Heart right ventricle (tissue), 16 donors: ENCODE results near the gene RBM45. TPM values are rescaled to one million over a fixed set of nuclear protein-coding genes. Genes with fewer than 3 reads are reported as not detected.

ENCODE experiments used
- ATAC-seq, 8 donors: fragments of 200-7000 bp; cut with Tn5 transposase; one replicate each; pipeline ENCODE4 v1.9.1; 2020; ENCODE audit warnings: mild to moderate bottlenecking in 8 of 8, moderate library complexity in 8 of 8, moderate number of reproducible peaks in 1 of 8
- DNase-seq, 2 donors: peaks; one replicate each; pipeline ENCODE4 v3.0.0-alpha.2; 2020
- H3K27ac ChIP-seq, 10 donors: fragments of 200-600 bp; sonication (generic) in 2 of 10; one replicate each; pipeline versions ENCODE4 v1.5.0 to v1.8.0; 2020 to 2022; ENCODE audit warnings: mild to moderate bottlenecking in 3 of 10
- H3K27me3 ChIP-seq, 7 donors: fragments of 200-600 bp; one replicate each; pipeline ENCODE4 v1.8.0; 2021 to 2022; ENCODE audit warnings: mild to moderate bottlenecking in 2 of 7
- H3K36me3 ChIP-seq, 9 donors: fragments of 200-600 bp; sonication (generic) in 1 of 9; one replicate each; pipeline versions ENCODE4 v1.5.0 to v1.8.0; 2020 to 2022; ENCODE audit warnings: mild to moderate bottlenecking in 2 of 9
- H3K4me1 ChIP-seq, 9 donors: fragments of 200-600 bp; sonication (generic) in 1 of 9; one replicate each; pipeline versions ENCODE4 v1.5.0 to v1.8.0; 2020 to 2022; ENCODE audit warnings: mild to moderate bottlenecking in 4 of 9
- H3K4me3 ChIP-seq, 10 donors: fragments of 200-600 bp; sonication (generic) in 2 of 10; one replicate each; pipeline versions ENCODE4 v1.5.0 to v1.8.0; 2020 to 2022; ENCODE audit warnings: mild to moderate bottlenecking in 7 of 10, moderate library complexity in 2 of 10
- H3K9me3 ChIP-seq, 11 donors: fragments of 200-600 bp in 10 of 11; sonication (generic) in 2 of 11; one replicate each; pipeline versions ENCODE4 v1.5.0 to v1.8.0; 2013 to 2022; ENCODE audit warnings: mild to moderate bottlenecking in 2 of 11, control low read depth in 1 of 11, moderate library complexity in 1 of 11
- WGBS, 2 donors: extraction: QIAGEN DNeasy Blood & Tissue Kit; methylation state at CpG; one replicate each; pipeline ENCODE4 v1.1.7; 2013; ENCODE audit warnings: inconsistent platforms in 1 of 2; 5-methylcytosine and 5-hydroxymethylcytosine counted together
- intact Hi-C, 10 donors: fragments of 100-400 bp; cut with DNase I; formaldehyde crosslinking; loops; one replicate each; pipeline versions ENCODE4 v1.11.1 to v1.14.2; 2022
- polyA plus RNA-seq, 2 donors: library from polyadenylated mRNA; stranded (reverse); fragments of 200-250 nt; gene quantifications; one replicate each; pipeline ENCODE4 v1.2.3, GENCODE V29; 2013
- total RNA-seq, 10 donors: library from RNA; stranded (reverse); fragmentation: NEBNext Ultra II Directional in 3 of 10; extraction: Animal tissue kit (Norgen Biotek cat#: 25700) in 3 of 10; gene quantifications; one replicate each; pipeline versions ENCODE4 v1.2.1 to v1.2.4, GENCODE V29; 2021 to 2023
- TF ChIP-seq, protein P1 (sequence below), 9 donors: fragments of 200-600 bp; sonication (generic) in 2 of 9; IDR thresholded peaks; one replicate each; pipeline versions ENCODE4 v1.5.0 to v1.8.0; 2021 to 2022; ENCODE audit warnings: antibody characterized with exemption in 9 of 9, mild to moderate bottlenecking in 5 of 9, moderate library complexity in 1 of 9
- donor health status: Arrhythmogenic right ventricular cardiomyopathy.
- donor health status: ischemic (EF 13 %, LVEDD 7.1; RV severe dilation, severe dysfunction).
- donor health status: healthy with polysubstance abuse.
- donor health status: DM: no; HTN: yes; CAD: no.
- donor health status: DM: no; HTN: no; CAD: no.
- donor health status: ischemic (EF 25% LVEDD 6.9; RV normal size, moderate dysfunction).
- donor health status: ischemic (EF 25% LVEDD 5.7; RV mildly dilated, moderate dysfunction).
- donor health status: healthy.
- donor health status: DM: yes; HTN: yes; CAD: no.
- donor health status: Ischemic cardiomyopathy.
- donor health status: ischemic (EF 35%, LVEDD 5.7; RV mildly dilated, moderate dysfunction).
- donor health status: nonischemic (EF 11% LVEDD 7.7; RV severe dilation, severe dysfunction).
- donor health status: DM: yes; HTN: yes; CAD: no.
- donor health status: PGD.
- donor health status: ischemic (EF 29% LVEDD 5.4; RV normal size, mild dysfunction).
- donor health status: nonischemic (EF 23%, LVEDD 6.1; RV moderate dilation, normal function).

RBM45 gene
- total and polyA plus RNA-seq, 12 donors = 4.4 to 13.7 (median 5.9) TPM

GRCh38 chr2:178142274-178143065 is 30.2 kb downstream of the RBM45 start:
- 80 to 87% methylated on average over 5 of the region's 5 CpGs for WGBS, 2 donors
- peaks cover 0 to 16% (median 3%) of the 10 kb centered on the region in 7 donors for H3K27me3 ChIP-seq
- no peak overlapping the region for H3K4me3 ChIP-seq
- H3K9me3 ChIP-seq = no peaks in the 10 kb centered on the region
- intact Hi-C loops = no loop called here
- DNase-seq (no peak), ATAC-seq (no peak)
- no peaks in the 10 kb centered on the region for H3K4me1 ChIP-seq
- TF ChIP-seq, protein P1, sequence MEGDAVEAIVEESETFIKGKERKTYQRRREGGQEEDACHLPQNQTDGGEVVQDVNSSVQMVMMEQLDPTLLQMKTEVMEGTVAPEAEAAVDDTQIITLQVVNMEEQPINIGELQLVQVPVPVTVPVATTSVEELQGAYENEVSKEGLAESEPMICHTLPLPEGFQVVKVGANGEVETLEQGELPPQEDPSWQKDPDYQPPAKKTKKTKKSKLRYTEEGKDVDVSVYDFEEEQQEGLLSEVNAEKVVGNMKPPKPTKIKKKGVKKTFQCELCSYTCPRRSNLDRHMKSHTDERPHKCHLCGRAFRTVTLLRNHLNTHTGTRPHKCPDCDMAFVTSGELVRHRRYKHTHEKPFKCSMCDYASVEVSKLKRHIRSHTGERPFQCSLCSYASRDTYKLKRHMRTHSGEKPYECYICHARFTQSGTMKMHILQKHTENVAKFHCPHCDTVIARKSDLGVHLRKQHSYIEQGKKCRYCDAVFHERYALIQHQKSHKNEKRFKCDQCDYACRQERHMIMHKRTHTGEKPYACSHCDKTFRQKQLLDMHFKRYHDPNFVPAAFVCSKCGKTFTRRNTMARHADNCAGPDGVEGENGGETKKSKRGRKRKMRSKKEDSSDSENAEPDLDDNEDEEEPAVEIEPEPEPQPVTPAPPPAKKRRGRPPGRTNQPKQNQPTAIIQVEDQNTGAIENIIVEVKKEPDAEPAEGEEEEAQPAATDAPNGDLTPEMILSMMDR (IDR thresholded peaks at IDR 0.05) = no peak
- H3K27ac ChIP-seq = no peak overlapping the region
- peaks cover 0 to 2% (median 0%) of the 10 kb centered on the region in 9 donors for H3K36me3 ChIP-seq

DNA sequence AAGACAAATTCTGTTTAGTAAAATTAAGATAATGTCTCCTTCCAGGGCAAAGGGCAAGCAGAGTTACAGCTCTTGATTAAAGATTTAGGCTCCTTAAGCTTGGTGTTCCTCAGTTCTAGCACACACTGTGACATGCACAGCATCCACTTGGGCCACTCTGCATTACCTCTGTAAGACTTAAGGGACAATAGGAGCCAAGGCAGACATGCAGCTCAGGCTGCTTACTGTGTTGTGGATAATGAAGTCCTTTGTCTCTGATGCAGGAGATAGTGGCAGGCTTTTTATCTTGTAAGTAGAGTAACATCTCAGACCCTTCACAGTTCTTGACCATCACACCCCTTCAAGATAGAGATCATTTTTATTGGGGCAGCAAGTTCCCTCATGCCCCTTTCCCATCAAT is 31.2 kb downstream of the RBM45 start:
- DNase-seq (no peak), ATAC-seq (no peak)
- no peak overlapping the region for H3K27ac ChIP-seq
- intact Hi-C loops = no loop called here
- no peaks in the 10 kb centered on the region for H3K9me3 ChIP-seq
- TF ChIP-seq, protein P1 (IDR thresholded peaks at IDR 0.05) = no peak
- H3K27me3 ChIP-seq = peaks cover 0 to 25% (median 6%) of the 10 kb centered on the region in 7 donors
- H3K4me3 ChIP-seq = no peak overlapping the region
- H3K4me1 ChIP-seq = no peaks in the 10 kb centered on the region
- no peaks in the 10 kb centered on the region for H3K36me3 ChIP-seq

DNA sequence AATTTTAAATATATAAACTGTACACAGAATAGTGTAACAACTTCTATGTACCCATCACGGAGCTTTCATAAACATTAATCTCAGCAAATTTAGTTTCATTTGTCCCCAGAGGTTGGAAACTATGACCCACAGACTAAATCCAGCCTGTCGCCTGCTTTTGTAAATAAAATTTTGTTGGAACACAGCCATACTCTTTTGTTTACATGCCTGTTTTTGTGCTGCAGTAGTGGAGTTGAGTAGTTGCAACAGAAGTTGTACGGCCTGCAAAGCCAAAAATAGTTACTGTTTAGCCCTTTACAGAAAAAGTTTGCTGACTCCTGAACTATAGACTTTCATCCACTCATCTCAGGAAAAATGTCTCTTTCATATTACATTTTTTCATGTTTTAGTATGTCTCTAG is 39.8 kb downstream of the RBM45 start:
- DNase-seq (peak in 1 of 2 donors; percentile 8), ATAC-seq (peak in 7 of 8 donors; percentile 47 to 81 (median 56))
- intact Hi-C loops = no loop called here
- Histone ChIP-seq H3K27ac (no peak overlapping the region), H3K4me3 (no peak overlapping the region), H3K4me1 (no peaks in the 10 kb centered on the region), H3K9me3 (peaks cover 0 to 7% (median 0%) of the 10 kb centered on the region in 11 donors), H3K36me3 (no peaks in the 10 kb centered on the region), H3K27me3 (peaks cover 0 to 14% (median 6%) of the 10 kb centered on the region in 7 donors)
- TF ChIP-seq, protein P1 (IDR thresholded peaks at IDR 0.05) = no peak
- 23 to 30% methylated on average over 3 of the region's 3 CpGs for WGBS, 2 donors

- Histone ChIP-seq H3K27me3 (peaks cover 0 to 8% (median 6%) of the 10 kb centered on the region in 7 donors), H3K9me3 (peaks cover 0 to 7% (median 0%) of the 10 kb centered on the region in 11 donors), H3K4me3 (no peak overlapping the region), H3K4me1 (no peaks in the 10 kb centered on the region), H3K36me3 (no peaks in the 10 kb centered on the region), H3K27ac (no peak overlapping the region)
- ATAC-seq (no peak), DNase-seq (no peak)
- intact Hi-C loops = no loop called here
- 64 to 89% methylated on average over 4 of the region's 4 CpGs for WGBS, 2 donors
- TF ChIP-seq, protein P1 (IDR thresholded peaks at IDR 0.05) = no peak
Measured at GRCh38 chr2:178152542-178152941, 40.3 kb downstream of the RBM45 start.
